Hepatocyte (in vitro differentiated cells): Measurements from ENCODE around the gene DUSP10.

Experiments used
- EZH2 ChIP-seq: fragments of 200-600 bp; sonication (generic); IDR thresholded peaks from 2 replicates; pipeline ENCODE4 v1.6.1; 2016; ENCODE audit warnings: antibody characterized with exemption, mild to moderate bottlenecking, borderline replicate concordance
- TF ChIP-seq, protein P1 (sequence below): fragments of 200-600 bp; sonication (generic); IDR thresholded peaks from 2 replicates; pipeline ENCODE4 v1.5.1; 2016; ENCODE audit warnings: antibody characterized with exemption, mild to moderate bottlenecking; ENCODE audit not compliant: poor library complexity

DNA sequence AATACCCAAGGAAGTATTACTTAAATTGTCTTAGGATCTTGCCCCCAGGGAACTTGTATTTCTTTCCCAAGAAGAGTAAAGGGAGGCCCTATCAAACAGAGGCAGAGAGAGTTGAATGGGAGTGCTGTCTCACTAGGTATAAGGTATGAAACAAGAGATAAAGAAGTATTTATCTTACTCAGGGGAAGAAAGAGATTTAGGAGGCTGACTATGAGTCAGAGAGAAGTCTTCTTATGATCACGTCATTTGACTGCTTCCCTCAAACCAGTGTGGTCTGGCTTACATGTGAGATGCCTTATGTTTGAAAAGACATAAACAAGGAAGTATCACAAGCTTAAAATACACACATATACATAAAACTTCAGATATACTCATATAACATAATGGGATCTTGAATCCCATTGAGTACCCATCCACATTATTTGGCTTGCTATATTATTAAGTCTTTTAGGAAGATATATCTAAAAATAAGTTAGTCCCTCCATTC lies 29.6 kb downstream of the DUSP10 start:
- TF ChIP-seq EZH2 = no peak
- TF ChIP-seq, protein P1, sequence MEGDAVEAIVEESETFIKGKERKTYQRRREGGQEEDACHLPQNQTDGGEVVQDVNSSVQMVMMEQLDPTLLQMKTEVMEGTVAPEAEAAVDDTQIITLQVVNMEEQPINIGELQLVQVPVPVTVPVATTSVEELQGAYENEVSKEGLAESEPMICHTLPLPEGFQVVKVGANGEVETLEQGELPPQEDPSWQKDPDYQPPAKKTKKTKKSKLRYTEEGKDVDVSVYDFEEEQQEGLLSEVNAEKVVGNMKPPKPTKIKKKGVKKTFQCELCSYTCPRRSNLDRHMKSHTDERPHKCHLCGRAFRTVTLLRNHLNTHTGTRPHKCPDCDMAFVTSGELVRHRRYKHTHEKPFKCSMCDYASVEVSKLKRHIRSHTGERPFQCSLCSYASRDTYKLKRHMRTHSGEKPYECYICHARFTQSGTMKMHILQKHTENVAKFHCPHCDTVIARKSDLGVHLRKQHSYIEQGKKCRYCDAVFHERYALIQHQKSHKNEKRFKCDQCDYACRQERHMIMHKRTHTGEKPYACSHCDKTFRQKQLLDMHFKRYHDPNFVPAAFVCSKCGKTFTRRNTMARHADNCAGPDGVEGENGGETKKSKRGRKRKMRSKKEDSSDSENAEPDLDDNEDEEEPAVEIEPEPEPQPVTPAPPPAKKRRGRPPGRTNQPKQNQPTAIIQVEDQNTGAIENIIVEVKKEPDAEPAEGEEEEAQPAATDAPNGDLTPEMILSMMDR = no peak
